HG03558 (cell line): ENCODE measurements around the gene KIF26B.

Experiments used
- ATAC-seq: cut with Tn5 transposase; IDR thresholded peaks from one replicate; pipeline ENCODE4 v1.9.1; 2021; ENCODE audit warnings: moderate number of reproducible peaks; ENCODE audit not compliant: unreplicated experiment; ENCODE audit errors: extremely low read depth

KIF26B gene

GRCh38 chr1:245480393-245481120 lies 325.8 kb downstream of the KIF26B start:
- ATAC-seq = no peak

GRCh38 chr1:245481261-245481660 lies 326.5 kb downstream of the KIF26B start:
- ATAC-seq = no peak

- no peak for ATAC-seq
Observed at GRCh38 chr1:245483247-245483646, 328.5 kb downstream of the KIF26B start.

GRCh38 chr1:245484176-245484575 lies 329.4 kb downstream of the KIF26B start:
- no peak for ATAC-seq

- ATAC-seq = no peak
Observed at GRCh38 chr1:245485996-245486395, 331.2 kb downstream of the KIF26B start.

GRCh38 chr1:245486775-245487470 lies 332.1 kb downstream of the KIF26B start:
- ATAC-seq = no peak

- ATAC-seq = no peak
Observed at GRCh38 chr1:245488346-245489129, 333.8 kb downstream of the KIF26B start.

- no peak for ATAC-seq
Observed at GRCh38 chr1:245489838-245490237, 335.1 kb downstream of the KIF26B start.

- no peak for ATAC-seq
Observed at GRCh38 chr1:245493029-245493428, 338.2 kb downstream of the KIF26B start.

- no peak for ATAC-seq
Observed at GRCh38 chr1:245495681-245496080, 340.9 kb downstream of the KIF26B start.

- ATAC-seq = no peak
Observed at GRCh38 chr1:245500546-245500945, 345.8 kb downstream of the KIF26B start.

- ATAC-seq = no peak
Observed at GRCh38 chr1:245501633-245502032, 346.8 kb downstream of the KIF26B start.

GRCh38 chr1:245503548-245503947 lies 348.8 kb downstream of the KIF26B start:
- ATAC-seq = no peak

GRCh38 chr1:245510144-245510543 lies 355.4 kb downstream of the KIF26B start:
- ATAC-seq = no peak

GRCh38 chr1:245512181-245512888 lies 357.6 kb downstream of the KIF26B start:
- ATAC-seq = no peak

GRCh38 chr1:245512980-245513578 lies 358.3 kb downstream of the KIF26B start:
- no peak for ATAC-seq

- no peak for ATAC-seq
Observed at GRCh38 chr1:245516284-245516759, 361.5 kb downstream of the KIF26B start.

GRCh38 chr1:245520611-245521010 lies 365.8 kb downstream of the KIF26B start:
- ATAC-seq = no peak

GRCh38 chr1:245526141-245526540 lies 371.4 kb downstream of the KIF26B start:
- no peak for ATAC-seq

- ATAC-seq = no peak
Observed at GRCh38 chr1:245528258-245528635, 373.5 kb downstream of the KIF26B start.
